Measurements from ENCODE around the gene ERN1. TPM values are rescaled to one million over a fixed set of nuclear protein-coding genes. Genes with fewer than 3 reads are reported as not detected.

The ERN1 gene
- total RNA-seq, 1 donor from 2014 or later, result 6.3 TPM

DNA sequence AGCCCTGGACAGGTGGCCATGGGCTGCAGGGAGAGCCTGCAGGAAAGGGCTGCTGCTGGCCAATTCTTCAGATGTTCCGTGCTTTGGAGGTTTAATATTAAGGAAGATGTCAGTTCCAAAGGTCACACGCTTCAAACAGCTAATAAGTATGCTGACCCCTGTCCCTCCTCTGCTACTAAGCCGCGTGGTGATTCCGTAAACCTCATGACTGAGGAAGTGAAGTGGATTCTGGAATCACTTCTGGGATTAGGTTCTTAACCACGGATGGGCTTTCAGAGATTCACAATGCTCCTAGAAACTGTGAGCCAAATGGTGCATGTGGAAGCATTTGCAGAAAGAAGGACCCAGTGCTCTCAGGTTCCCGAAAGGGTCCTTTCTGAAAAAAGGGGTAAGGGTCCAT is 28.5 kb upstream of the ERN1 start:
- TF ChIP-seq, protein P1, sequence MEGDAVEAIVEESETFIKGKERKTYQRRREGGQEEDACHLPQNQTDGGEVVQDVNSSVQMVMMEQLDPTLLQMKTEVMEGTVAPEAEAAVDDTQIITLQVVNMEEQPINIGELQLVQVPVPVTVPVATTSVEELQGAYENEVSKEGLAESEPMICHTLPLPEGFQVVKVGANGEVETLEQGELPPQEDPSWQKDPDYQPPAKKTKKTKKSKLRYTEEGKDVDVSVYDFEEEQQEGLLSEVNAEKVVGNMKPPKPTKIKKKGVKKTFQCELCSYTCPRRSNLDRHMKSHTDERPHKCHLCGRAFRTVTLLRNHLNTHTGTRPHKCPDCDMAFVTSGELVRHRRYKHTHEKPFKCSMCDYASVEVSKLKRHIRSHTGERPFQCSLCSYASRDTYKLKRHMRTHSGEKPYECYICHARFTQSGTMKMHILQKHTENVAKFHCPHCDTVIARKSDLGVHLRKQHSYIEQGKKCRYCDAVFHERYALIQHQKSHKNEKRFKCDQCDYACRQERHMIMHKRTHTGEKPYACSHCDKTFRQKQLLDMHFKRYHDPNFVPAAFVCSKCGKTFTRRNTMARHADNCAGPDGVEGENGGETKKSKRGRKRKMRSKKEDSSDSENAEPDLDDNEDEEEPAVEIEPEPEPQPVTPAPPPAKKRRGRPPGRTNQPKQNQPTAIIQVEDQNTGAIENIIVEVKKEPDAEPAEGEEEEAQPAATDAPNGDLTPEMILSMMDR (conservative IDR thresholded peaks at IDR 0.05; ENCODE audit: low read depth, low read length), result no peak
- DNase-seq (ENCODE audit: low read depth), result no peak
- no peak overlapping the region for H3K4me3 ChIP-seq (ENCODE audit: low read depth, low read length)

DNA sequence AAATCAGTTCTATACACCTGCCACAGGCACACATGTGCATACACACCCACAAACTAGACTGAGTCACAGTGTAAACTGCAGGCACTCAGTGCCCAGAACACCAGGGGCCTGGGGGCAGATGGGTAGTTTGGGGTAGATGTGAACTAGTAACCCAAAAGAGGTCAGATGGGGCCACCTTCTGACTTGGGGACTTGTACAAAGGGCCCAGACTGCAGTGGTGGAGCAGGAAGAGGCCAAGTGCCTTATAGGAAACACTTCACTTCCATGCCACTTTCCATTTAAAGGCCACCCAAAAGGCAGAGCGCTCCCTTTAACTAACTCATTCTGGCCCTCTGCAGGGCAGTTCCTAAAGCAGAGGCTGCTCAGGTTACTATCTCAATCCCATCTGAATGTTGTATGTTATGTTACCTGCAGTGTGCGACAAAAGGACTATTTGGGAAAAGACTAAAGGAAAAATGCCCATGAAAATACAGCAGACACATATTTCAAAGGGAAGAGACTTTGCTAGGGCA is 27.8 kb upstream of the ERN1 start:
- TF ChIP-seq, protein P1 (conservative IDR thresholded peaks at IDR 0.05; ENCODE audit: low read depth, low read length), result no peak
- no peak for DNase-seq (ENCODE audit: low read depth)
- H3K4me3 ChIP-seq (ENCODE audit: low read depth, low read length), result no peak overlapping the region

DNA sequence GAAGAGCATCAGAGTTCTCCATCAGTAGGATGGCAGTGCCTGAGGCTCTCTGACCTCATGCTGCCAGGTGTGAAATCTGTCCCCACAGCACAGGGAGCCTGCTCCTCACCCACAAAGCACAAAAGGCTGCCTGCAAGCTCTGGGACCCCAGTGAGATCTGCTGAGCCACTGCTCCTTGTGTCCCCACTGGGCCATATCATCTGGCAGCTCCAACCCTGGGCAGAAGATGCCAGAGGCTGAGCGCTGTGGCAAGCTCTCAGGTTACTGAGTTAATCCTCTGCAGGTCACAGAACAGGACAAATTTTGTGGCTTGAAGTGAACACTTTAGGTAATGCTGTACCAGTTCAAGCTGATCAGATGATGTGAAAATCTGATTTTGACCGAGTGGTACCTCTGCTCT is 26.7 kb upstream of the ERN1 start:
- H3K4me3 ChIP-seq (ENCODE audit: low read depth, low read length), result no peak overlapping the region
- DNase-seq (ENCODE audit: low read depth), result no peak
- TF ChIP-seq, protein P1 (conservative IDR thresholded peaks at IDR 0.05; ENCODE audit: low read depth, low read length), result no peak

DNA sequence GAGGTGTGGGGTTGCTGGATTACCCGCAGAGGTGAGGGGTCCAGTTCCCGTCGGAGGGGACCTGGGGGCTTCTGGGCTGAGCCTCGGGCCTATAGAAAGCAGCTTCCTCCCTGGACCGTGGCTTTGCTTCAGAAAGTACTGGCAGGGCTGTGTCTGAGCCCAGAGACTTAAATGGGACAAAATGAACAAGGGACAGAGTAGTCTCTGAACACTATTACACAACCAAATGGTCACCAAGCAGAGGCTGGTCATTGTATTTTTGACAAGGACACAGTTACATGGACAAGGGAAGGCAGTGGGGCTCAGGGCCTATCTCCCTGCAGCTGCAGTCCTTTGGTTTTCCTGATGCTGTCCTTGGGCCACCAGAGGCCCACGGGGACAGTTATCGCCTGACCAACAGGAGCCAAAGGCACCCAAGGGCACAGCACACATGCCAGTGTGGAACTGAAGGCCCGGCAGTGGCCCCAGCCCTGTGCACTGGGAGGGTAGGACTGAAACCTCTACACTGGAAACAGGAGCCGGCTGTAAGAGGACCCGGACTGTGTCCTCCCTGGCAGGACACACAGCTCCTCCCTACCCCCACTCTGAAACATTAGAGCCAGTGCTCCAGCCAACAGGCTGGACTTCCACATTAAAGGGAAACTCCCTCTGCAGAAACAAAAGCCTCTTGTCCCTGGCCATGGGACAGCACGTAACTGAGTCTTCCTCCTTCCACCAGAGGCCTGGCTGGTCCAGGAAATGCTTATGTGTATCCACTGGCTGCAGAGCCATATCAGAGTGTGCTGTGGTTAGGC is 26.0 kb upstream of the ERN1 start:
- no peak for DNase-seq (ENCODE audit: low read depth)
- TF ChIP-seq, protein P1 (conservative IDR thresholded peaks at IDR 0.05; ENCODE audit: low read depth, low read length), result no peak
- H3K4me3 ChIP-seq (ENCODE audit: low read depth, low read length), result no peak overlapping the region

DNA sequence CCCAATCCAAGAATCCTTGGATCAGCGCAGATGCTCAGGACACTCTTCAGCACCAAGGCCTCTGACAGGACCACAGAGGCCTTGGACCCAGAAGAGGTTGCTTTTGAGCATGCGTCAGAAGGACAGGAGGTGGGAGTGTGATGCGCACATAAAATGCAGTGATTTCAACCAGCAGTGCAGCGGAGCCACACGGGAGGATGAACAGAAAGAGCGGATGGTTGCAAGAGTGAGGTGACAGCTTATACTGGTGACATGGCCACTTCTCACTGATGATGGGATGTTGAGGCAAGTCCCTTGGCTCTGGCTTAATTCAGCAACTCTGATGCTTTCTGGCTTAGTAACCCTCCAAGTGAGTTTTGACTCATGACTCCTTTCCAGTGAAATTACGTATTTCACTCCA is 25.2 kb upstream of the ERN1 start:
- no peak for DNase-seq (ENCODE audit: low read depth)
- H3K4me3 ChIP-seq (ENCODE audit: low read depth, low read length), result no peak overlapping the region
- TF ChIP-seq, protein P1 (conservative IDR thresholded peaks at IDR 0.05; ENCODE audit: low read depth, low read length), result no peak

DNA sequence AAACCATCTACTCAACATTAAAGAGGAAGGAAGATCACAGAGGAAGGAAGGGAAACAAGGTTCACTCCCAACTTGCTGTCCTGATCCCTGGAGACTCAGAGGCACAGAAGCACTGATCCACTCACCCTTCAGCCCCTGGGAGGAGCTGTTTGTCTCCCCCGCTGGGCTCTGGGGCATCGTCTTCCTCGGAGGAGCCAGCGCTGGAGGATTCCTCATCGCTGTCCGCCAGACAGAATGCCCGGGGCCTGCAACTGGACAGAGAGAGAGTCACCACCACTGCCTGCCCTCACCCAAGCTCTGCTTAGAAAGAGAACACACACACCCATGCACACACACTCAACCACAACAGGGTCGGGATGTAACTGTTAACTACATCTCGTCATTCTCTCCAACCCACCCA is 24.8 kb upstream of the ERN1 start:
- no peak for DNase-seq (ENCODE audit: low read depth)
- TF ChIP-seq, protein P1 (conservative IDR thresholded peaks at IDR 0.05; ENCODE audit: low read depth, low read length), result no peak
- no peak overlapping the region for H3K4me3 ChIP-seq (ENCODE audit: low read depth, low read length)

DNA sequence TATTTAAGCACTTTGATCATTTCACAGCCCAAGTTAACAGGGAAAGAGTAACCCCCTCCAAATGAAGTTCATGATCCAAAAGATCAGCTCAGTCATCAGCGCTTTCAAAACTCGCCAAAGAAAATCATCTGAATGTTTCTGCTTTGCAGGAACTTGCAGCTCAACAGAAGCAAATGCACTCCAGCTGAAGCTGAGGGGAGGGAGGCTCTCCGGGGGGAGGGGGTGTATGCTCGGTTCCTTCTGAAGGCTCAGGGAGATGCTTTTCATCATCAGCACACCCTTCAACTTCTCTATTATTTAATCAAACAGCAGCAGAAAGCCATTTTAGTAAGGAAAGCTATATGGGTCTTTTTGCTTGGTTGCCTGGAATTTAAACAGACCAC is 24.4 kb upstream of the ERN1 start:
- no peak overlapping the region for H3K4me3 ChIP-seq (ENCODE audit: low read depth, low read length)
- no peak for DNase-seq (ENCODE audit: low read depth)
- TF ChIP-seq, protein P1 (conservative IDR thresholded peaks at IDR 0.05; ENCODE audit: low read depth, low read length), result no peak

Measured in epithelial cell of proximal tubule (primary cell).